HFFc6 (cell line): ENCODE data around the gene PRELID2. TPM values are rescaled to one million over a fixed set of nuclear protein-coding genes. Genes with fewer than 3 reads are reported as not detected.

Experiments used
- DNase-seq: peaks from one replicate; pipeline ENCODE4 v3.0.0-alpha.2; 2018
- H3K27ac Mint-ChIP-seq: 2 replicates; pipeline ENCODE4 v1.8.0; 2020; ENCODE audit warnings: mild to moderate bottlenecking, mixed read lengths
- H3K27me3 Mint-ChIP-seq: 2 replicates; pipeline ENCODE4 v1.8.0; 2021; ENCODE audit warnings: mild to moderate bottlenecking, moderate library complexity, mixed read lengths; ENCODE audit not compliant: insufficient read depth
- H3K36me3 Mint-ChIP-seq: 2 replicates; pipeline ENCODE4 v1.8.0; 2021; ENCODE audit warnings: low read depth, mixed read lengths
- H3K4me1 Mint-ChIP-seq: 2 replicates; pipeline ENCODE4 v1.8.0; 2020; ENCODE audit warnings: low read depth, mixed read lengths
- H3K4me3 Mint-ChIP-seq: 2 replicates; pipeline ENCODE4 v1.8.0; 2020; ENCODE audit warnings: mild to moderate bottlenecking, moderate library complexity, mixed read lengths
- H3K9me3 Mint-ChIP-seq: 2 replicates; pipeline ENCODE4 v1.8.0; 2020; ENCODE audit warnings: mild to moderate bottlenecking, mixed read lengths
- total RNA-seq, 6 experiments: library from RNA; stranded (reverse); fragmentation: NEBNext Ultra II Directional; extraction: Animal tissue kit (Norgen Biotek cat#: 25700); gene quantifications; 2 replicates in 1 of 6; 3 replicates in 5 of 6; pipeline ENCODE4 v1.2.3, GENCODE V29; 2021
- TF ChIP-seq, protein P1 (sequence below): fragments of 200-600 bp; sonication (generic); IDR thresholded peaks from 2 replicates; pipeline ENCODE4 v1.5.0; 2021; ENCODE audit warnings: antibody characterized with exemption, mild to moderate bottlenecking

Gene PRELID2
- total RNA-seq, 6 experiments from 2014 or later, result 3.6 to 8.8 (median 6.4) TPM

DNA sequence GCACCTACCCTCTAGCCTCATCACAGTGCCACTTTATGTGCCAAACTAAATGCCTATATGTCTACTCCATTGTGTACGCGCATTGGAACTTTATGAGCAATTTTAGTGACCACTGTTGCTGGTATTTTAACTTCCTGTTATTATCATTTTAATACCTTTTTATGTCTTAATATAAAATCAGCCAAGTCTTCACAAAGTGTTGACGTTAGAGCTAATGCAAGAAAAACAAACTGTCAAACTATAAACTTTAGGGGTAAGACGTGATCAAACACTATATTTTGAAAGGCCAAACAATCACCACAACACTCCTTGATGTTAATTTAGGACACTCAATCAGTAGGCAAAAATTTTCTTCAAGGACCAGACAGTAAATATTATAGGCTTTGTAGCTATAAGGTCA is 73.9 kb downstream of the PRELID2 start:
- H3K27me3 Mint-ChIP-seq, result no peaks in the 10 kb centered on the region
- TF ChIP-seq, protein P1, sequence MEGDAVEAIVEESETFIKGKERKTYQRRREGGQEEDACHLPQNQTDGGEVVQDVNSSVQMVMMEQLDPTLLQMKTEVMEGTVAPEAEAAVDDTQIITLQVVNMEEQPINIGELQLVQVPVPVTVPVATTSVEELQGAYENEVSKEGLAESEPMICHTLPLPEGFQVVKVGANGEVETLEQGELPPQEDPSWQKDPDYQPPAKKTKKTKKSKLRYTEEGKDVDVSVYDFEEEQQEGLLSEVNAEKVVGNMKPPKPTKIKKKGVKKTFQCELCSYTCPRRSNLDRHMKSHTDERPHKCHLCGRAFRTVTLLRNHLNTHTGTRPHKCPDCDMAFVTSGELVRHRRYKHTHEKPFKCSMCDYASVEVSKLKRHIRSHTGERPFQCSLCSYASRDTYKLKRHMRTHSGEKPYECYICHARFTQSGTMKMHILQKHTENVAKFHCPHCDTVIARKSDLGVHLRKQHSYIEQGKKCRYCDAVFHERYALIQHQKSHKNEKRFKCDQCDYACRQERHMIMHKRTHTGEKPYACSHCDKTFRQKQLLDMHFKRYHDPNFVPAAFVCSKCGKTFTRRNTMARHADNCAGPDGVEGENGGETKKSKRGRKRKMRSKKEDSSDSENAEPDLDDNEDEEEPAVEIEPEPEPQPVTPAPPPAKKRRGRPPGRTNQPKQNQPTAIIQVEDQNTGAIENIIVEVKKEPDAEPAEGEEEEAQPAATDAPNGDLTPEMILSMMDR, result no peak
- H3K36me3 Mint-ChIP-seq, result no peaks in the 10 kb centered on the region
- no peaks in the 10 kb centered on the region for H3K9me3 Mint-ChIP-seq
- H3K4me1 Mint-ChIP-seq, result no peaks in the 10 kb centered on the region
- DNase-seq, result no peak
- H3K4me3 Mint-ChIP-seq, result no peak overlapping the region
- no peak overlapping the region for H3K27ac Mint-ChIP-seq

DNA sequence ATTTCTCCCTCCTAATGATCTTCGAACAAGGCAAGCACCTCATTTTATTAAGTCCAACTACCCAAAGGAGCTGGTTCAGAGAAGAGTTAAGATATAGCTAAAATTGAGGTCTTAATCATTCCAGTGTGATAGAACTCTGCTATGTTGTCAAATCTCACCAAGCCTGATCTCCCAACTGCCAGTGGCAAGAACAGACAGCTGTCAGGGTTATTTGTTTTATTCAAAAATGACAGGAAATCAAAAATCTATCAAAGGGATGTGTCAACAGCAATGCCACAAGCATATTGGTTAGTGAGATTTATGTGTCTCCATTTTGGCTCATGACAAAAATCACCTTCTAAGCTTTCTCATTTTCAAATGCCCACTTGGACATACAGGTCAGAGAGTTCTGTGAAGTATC is 74.5 kb downstream of the PRELID2 start:
- Mint-ChIP-seq H3K9me3 (no peaks in the 10 kb centered on the region), H3K4me1 (no peaks in the 10 kb centered on the region), H3K36me3 (no peaks in the 10 kb centered on the region), H3K27ac (no peak overlapping the region), H3K27me3 (no peaks in the 10 kb centered on the region), H3K4me3 (no peak overlapping the region)
- no peak for DNase-seq
- TF ChIP-seq, protein P1, result no peak

DNA sequence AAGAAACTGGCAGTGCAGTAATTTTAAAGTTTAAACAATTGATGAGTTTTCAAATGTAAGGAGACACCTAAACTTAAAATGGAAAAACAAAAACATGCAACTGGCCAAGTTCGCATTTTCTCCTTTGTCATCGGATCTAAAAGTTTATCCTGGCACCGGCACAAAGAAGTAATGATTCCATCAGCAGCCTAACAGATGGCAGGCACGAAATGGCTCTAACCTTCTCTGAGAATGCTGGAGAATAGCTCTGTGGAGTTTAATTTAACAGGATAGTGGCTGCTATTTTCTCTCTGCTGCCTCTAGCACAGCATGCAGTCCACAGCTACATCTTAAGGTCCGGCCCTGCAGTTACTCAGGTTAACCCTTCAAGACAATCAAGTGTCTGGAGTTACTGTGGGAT is 82.2 kb downstream of the PRELID2 start:
- peak; percentile 48 for DNase-seq
- TF ChIP-seq, protein P1, result no peak
- peaks cover 23% of the 10 kb centered on the region for H3K4me1 Mint-ChIP-seq
- H3K27me3 Mint-ChIP-seq, result no peaks in the 10 kb centered on the region; the same call in 1 of the 2 replicates
- H3K4me3 Mint-ChIP-seq, result peak overlapping the region; percentile 69
- peak overlapping the region; percentile 70 for H3K27ac Mint-ChIP-seq
- H3K36me3 Mint-ChIP-seq, result peaks cover 10% of the 10 kb centered on the region; the same call in 1 of the 2 replicates
- H3K9me3 Mint-ChIP-seq, result peaks cover 12% of the 10 kb centered on the region

DNA sequence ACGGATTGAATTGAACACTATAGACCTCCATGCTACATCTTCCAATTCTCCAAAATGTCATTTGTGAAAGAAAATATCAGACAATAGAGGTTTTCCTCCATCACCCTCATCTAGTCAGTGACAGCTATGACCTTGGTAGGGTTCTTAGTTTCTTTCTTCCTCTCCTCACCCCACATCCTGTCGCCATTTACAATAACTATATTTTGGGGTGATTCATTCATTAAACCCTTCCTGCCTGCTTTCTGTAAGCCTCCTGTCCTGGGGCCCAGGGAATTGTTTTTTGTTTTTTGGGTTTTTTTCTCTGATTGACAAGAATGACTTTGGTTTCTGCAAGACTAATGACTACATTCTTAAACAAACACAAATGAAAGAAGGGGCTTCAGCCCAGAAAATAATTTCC is 82.6 kb downstream of the PRELID2 start:
- H3K27me3 Mint-ChIP-seq, result no peaks in the 10 kb centered on the region; the same call in 1 of the 2 replicates
- TF ChIP-seq, protein P1, result no peak
- peak; percentile 4 for DNase-seq
- H3K36me3 Mint-ChIP-seq, result peaks cover 15% of the 10 kb centered on the region; the same call in 1 of the 2 replicates
- peaks cover 23% of the 10 kb centered on the region for H3K4me1 Mint-ChIP-seq
- peaks cover 14% of the 10 kb centered on the region for H3K9me3 Mint-ChIP-seq
- H3K4me3 Mint-ChIP-seq, result peak overlapping the region; percentile 69
- peak overlapping the region; percentile 70 for H3K27ac Mint-ChIP-seq

DNA sequence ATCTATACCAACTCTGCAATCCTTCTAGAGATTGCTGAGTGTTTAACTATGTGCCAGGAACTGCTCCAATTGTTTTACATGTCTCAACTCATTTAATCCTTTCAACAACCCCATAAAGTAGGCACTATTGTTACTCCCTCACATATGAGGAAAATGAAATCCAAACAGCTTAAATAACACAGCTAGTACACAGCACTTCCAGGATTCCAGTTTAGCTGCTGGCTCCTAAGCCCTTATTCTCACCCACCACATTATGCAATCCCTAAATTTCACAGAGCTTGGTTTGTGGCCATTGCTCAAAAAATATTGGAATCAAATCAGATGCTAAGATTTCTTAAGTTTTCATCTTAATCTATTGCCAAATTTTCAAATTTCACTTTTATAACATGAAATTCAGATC is 84.9 kb downstream of the PRELID2 start:
- DNase-seq, result no peak
- Mint-ChIP-seq H3K9me3 (peaks cover 14% of the 10 kb centered on the region), H3K27ac (no peak overlapping the region), H3K4me3 (no peak overlapping the region), H3K27me3 (no peaks in the 10 kb centered on the region; the same call in 1 of the 2 replicates), H3K36me3 (peaks cover 15% of the 10 kb centered on the region; the same call in 1 of the 2 replicates), H3K4me1 (peaks cover 23% of the 10 kb centered on the region)
- TF ChIP-seq, protein P1, result no peak
